Left lobe of liver (tissue), 2 donors: ENCODE data around the gene EXOG. TPM values are rescaled to one million over a fixed set of nuclear protein-coding genes. Genes with fewer than 3 reads are reported as not detected.
A peak's percentile ranks its signal among the peaks of the same experiment; 100 is the strongest.
"Not testable (repeated sequence)": the region's sequence is repeated elsewhere in the genome, so short reads cannot be mapped to it uniquely, and the experiment has no call there.

Source experiments
- ATAC-seq: fragments of 200-7000 bp; cut with Tn5 transposase; one replicate; pipeline ENCODE4 v1.9.1; 2020; ENCODE audit warnings: mild to moderate bottlenecking, moderate library complexity
- DNase-seq: peaks from one replicate; pipeline ENCODE4 v3.0.0-alpha.2; 2020; ENCODE audit warnings: low spot score
- total RNA-seq: library from RNA; stranded (reverse); gene quantifications from one replicate; pipeline ENCODE4 v1.2.1, GENCODE V29; 2021
- donor health status: DM: no; HTN: no; CAD: no; lungs with moderate emphysema.
- donor health status: DM: no; HTN: yes; CAD: no.

Gene EXOG
- total RNA-seq, 1 donor from 2014 or later, result 3.7 TPM

DNA sequence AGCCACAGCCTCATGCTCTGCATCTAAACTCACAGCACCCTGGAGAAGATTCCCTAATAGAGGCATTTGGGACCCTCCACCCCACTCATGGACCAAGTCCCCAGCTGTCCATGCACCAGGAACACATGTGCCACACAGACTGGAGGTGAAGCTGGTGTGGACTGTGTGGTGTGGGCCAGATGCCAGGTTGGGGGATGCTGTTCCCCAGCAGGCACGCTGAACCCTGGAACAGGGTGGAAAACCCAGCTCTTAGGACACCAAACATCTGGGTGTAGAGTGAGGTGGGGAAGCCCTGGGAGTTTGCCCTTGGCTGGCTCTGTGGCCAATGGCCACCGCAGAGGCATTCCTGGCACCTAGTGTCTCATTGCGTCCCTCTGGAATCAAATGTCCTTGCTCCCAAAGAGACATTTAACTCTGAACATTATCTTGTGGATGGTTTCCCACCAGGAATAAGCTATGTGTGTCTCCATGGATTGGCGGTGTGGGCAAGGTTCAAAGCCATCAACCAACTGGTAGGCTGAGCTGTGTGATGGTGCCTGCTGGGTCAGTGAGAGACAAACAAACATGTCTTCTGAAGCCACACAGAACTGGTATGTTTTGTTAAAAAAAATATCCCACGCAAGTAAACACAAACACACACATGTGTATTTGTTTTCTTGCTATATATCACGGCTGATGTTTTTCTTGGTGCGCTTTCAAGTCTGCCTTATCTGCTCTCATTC is 65.0 kb downstream of the EXOG start:
- DNase-seq, result no peak

DNA sequence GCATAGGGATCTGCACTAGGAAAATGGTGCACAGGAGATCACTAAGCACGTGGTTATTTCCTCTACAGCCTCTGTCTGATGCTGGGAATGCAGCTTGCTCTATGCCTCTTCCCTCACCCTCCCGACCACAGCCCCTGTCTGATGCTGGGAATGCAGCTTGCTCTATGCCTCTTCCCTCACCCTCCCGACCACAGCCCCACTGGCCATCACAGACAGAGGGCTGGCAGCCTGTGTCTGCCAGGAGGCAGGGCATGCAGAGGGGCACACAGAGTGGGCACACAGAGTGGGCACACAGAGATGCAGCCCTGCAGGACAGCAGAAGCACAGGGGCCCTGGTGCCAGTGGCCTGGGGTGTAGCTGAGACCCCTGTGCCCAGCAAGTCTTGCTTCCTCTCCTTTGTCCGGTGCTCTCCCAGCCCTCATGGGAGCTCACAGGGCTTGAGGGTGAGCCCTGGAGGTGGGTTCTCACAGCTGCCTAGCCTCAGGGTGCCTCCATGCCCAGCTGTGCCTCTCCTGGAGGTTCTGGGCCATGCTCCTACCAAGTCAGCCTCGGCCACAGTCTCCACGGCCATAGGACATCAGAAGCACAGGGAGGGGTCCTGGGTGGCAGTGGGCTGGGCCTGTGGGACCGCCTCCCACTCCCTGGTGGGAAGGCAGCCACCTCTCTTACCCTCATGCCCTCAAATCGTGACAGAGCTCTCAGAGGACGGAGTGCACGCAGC is 65.8 kb downstream of the EXOG start:
- ATAC-seq (no peak), DNase-seq (no peak)

More for the DNA sequence above, 65.0 kb downstream of the EXOG start:
- no peak for ATAC-seq

DNA sequence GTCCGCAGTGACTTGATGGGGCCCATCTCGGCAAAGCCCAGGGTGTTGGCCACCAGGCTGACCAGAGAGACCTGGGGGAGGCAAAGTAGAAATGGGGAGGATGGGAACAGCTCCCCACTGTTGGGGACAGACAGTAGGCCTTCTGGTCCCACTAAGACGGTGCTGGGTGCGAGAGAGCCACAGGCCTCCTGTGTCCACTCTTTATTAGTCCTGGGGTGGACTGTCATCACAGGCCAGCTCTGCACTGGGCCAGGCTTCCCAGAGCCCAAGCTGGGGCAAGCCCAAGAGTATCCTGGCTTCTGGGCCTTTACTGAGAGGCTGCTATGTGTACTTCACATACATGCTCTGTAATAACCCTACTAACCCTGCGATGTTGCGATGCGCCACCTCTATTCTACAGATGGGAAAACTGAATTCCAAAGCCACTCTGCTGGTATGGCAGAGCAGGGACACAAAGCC is 66.4 kb downstream of the EXOG start:
- DNase-seq (no peak), ATAC-seq (no peak)

DNA sequence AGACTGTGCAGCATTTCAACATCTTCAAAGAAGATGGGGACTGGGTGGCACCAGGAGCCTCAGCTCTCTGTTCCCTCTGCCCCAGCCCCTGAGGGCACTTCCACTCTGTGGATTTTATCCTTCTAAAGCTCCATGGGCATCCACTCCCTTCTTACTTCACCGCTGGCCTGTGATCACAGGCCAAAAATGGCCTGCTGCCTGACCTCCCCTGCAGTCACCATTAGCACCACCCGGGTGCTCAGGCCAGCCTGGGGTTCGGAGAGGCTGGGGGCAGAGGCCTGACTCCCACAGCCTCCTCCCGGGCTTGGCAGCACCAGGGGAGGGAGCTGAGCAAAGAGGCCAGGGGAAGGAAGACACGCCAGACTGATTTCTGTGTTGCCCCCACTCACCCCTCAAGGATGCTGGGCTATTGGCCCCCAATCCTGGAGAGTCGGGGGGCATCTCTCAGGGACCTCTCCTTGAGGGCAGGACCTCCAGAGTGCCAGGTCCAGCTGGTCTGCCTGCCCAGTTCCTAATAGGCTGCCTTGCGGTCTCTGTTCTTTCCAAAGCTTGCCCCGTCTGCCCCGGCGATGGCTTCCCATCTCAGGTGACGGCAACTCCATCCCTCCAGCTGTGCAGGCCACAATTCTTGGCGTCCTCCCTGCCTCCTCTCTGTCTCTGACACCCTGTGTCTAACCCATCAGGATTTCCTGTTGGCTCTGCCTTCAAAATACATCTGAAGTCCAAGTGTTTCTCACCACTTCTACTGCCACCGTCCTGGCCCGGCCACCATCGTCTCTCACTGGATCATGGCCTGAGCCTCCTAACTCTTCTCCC is 67.1 kb downstream of the EXOG start:
- DNase-seq (no peak), ATAC-seq (no peak)

DNA sequence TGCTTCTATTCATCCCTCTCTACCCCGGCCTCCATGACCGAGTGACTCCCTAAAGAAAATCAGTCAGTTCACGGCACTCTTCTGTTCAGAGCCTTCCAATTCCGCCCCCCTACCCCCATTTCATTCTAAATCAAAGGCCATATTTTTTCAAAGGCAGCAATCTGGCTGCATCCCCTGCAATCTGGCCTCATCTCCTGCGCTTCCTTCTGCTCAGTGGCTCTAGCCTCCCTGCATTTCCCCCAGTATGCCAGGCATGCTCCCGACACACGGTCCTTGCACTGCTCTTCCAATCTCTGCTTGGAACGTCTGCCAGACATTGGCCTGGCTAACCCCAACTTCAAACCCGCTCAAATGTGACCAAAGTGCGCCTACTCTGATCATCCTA is 67.7 kb downstream of the EXOG start:
- ATAC-seq (no peak), DNase-seq (no peak)

DNA sequence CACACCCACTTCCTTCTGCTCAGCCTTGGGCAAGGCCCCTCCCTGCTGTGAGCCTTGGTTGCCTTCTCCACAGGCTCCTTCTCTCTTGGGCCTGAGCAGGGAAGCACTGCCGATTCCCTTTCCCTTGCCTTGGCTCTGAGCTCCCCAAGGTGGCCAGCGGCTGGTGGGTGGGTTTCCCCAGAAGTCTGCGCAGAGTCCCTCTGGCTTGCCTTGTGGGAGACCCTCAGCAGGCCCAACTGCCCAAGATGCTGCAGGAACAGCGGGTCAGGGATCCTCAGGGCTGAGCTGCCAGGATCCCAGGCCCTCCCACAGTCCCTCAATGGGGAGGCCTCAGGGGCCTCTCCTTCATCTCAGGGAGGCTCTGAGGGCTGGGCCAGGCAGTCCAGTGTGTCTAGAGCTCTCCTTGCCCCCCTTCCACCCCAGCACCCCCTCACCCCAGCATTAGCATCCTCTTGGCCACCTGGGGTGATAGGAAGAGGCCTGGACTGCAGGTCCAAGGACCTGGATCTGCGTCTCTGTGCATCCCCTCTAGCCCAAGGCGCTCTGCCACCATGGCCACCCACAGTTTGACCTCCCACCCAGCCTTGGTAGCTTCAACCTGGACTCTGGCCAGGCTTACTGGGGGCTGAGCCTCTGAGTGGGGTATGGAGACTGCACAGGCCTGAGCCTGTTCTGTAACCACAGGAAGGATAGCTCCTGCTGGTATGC is 68.6 kb downstream of the EXOG start:
- ATAC-seq (no peak), DNase-seq (no peak)

DNA sequence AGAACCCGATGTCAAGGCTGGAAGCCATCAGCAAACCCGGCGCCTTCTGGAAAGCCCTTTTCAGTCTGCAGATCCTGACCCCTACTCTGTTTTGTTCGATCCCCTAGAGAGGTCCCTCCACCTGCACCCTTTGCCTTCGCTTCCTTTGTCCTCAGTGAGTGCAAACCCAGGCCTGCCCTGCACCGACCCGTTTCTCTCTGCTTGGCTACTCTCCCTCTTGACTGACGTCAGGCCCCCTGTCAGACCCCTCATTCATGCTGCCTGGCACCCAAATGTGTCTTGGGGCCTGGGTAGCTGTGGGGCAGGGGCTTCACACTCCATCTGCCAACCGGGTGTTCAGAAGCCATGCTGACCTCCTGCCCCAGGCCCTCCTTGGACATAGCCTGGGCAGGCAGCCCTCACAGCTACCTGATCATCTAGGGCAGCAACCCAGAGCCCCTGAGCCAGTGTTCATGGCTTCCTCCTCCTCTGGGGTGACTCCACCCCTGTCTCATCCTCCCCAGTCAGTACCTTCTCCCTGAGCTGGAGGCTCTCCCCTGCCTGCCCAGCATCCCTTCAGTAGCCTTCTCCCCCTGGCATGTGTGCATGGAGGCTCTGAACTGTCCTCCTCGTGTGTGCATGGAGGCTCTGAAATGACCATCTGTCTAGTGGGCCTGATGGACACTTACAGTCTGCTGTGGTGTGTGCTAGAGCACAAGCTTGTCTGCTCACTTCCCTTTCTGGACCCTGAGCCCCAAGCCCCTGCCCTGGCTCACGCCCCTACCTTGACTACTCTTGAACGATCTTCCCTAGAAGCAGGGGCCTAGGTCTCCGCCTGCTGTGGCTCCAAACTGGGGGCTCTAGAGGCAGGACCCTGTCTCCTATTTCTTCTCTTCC is 69.4 kb downstream of the EXOG start:
- DNase-seq (no peak), ATAC-seq (no peak)

DNA sequence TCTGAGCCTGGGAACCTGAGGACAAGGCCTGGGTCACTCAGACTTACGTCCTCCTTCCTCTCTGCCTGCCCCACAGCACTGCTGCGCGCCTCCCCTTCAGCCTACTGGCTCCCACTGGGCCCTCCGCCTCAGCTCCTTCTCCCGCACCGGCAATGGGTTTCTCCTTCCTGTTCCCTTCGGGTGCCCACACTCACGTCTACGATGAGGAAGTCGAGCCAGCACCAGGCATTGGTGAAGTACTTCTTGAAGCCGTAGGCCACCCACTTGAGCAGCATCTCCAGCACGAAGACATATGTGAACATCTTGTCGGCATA is 70.0 kb downstream of the EXOG start:
- ATAC-seq, result no peak
- no peak for DNase-seq

DNA sequence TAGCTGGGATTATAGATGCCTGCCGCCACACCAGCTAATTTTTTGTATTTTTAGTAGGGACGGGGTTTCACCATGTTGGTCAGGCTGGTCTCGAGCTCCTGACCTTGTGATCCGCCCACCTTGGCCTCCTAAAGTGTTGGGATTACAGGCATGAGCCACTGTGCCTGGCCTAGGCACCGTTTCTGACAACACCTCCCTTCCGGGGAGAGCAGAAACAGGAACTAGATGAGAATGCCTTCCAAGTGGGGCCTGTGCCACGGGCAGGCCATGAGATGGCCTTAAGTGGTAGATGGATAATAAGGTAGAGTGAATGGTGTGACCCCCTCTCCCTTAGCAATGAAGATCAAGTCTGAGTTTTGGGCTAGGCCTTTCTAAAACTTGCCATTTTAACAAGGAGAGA is 70.7 kb downstream of the EXOG start:
- peak; percentile 10 for DNase-seq
- not testable (repeated sequence) for ATAC-seq

DNA sequence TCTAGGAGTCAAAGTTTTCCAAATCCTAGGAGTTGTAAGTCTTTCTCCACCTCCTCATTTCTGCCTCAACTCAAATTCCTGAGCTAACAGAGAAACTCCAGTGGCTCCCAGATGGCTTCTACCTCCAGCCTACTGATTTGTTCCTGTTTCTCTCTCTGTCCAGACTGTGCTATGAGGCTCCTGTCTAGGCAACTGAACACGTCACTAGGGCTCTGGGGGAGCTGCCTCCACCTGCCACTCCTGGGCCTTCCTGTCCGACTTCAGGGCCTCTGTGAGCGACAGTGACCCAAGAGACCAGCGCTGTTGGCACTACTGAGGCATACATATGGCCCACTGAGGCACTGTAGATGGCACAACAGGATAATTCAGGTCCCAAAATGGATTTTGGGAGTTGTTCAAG is 71.4 kb downstream of the EXOG start:
- peak; percentile 35 for DNase-seq

DNA sequence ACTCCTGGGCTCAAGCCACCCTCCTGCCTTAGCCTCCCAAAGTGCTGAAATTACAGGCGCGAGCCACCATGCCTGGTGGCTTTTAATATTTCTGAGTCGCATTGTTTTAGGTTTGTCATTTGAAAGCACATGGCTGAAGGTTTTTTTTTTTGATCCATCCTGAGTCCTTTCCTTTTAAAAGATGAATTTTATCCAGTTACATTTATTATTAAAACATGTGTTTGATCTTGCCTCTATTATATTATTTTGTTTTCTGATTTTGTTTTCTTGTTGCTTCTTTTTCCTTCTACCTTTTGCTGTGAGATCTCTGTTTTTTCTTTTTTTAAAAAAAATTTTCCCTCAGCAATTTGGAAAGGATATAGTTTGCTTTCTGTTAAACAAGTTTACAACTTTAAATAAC is 77.0 kb downstream of the EXOG start:
- no peak for ATAC-seq
- DNase-seq, result no peak

More for the DNA sequence above, 71.4 kb downstream of the EXOG start:
- no peak for ATAC-seq

DNA sequence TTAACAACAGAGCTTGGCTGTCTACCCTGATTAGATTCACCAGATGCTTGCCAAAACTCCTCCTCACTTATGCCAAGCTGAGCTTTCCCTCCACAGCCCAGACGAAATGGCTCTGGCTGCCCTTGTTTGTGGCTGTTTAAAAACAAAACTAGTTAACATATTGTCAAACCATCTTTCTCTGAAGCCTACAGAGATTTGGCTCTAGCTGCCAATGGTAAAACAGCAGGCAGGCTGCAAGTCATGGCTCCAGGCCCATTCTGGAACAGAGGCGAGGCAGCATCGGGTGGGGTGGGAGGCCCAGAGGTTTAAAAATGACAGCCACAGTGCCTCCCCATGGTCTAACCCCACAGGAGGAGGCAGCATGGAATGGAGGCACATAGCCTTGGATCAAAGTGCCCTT is 77.4 kb downstream of the EXOG start:
- DNase-seq (peak; percentile 14), ATAC-seq (no peak)

DNA sequence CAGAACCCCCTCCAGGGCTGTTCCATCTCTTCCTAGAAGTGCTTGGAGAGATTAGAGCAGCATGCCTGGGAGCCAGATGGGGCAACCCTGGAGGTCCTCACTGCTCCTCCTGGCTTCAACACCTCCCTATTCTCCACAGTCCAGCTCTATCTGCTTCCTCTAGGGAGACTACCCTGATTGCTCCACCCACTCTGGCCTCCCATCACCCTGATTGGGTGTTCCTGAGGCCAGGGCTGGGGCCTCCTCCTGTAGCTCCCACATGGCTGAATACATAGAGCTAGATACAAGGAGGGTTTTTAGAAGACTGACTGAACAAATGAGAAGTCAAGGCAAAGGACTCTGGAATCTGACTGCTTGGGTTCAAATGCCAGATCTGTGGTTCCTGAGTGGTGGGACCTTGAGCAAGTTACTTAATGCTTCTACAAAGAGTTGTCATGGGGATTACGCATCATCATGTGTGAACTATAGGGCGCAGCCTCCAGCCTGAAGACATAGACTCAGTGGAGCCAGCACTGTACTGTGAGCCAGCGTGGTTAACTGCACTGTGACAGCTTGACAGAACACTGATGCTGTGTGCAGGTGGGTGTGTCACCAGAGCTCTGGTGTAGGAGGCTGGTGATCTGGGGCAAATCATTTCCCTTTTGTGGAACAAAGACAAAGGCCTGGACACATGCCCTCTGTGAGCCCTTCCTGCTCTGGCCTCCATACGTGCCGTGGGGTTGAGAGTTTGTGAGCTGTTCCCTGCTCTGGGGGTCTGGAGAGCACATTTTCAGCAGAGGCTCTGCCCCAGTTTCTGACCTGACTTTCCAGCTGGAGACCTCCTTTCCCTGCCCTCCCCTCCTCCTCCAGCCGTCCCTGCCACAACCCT is 78.5 kb downstream of the EXOG start:
- ATAC-seq, result no peak
- peak; percentile 12 for DNase-seq

DNA sequence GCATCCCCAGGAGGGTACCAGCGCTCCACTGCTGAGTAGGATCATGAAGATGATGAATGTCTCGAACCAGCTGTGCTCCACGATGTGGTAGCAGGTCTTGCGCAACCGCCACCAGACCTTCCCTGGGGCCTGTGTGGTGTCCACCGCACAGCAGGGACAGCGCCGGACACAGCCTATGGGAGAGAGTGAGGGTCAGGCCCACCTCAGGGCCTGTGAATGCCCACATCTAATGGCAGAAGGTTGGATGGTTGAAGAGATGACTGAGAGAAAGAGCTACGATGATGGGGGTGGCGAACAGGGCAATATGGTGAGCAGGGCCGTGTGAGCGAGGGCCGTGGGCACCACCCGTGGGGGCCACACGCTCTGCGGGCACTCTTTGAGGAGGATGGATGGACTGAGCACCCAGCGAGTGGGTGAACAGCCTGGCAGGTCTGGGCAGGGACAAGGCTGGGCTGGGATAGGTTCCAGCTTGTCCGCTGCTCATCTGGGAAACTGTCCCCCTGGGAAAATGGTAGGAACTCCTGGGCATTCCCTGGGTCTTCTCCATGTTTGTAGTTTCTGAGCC is 79.2 kb downstream of the EXOG start:
- DNase-seq, result peak; percentile 33

More for the DNA sequence above, 79.2 kb downstream of the EXOG start:
- ATAC-seq, result no peak

Other genes with a start within 250 kb of the EXOG start
- 0.50 TPM for gene SLC22A13, start 230.5 kb upstream of the EXOG start, total RNA-seq
- gene SLC22A14, start 214.0 kb upstream of the EXOG start, total RNA-seq, result not detected
- 45.8 TPM for gene XYLB, start 149.6 kb upstream of the EXOG start, total RNA-seq
- 6.7 TPM for gene ACVR2B, start 42.5 kb upstream of the EXOG start, total RNA-seq
- 0.05 TPM for gene SCN5A, start 153.3 kb downstream of the EXOG start, total RNA-seq